NCI-H2081 treated with DMSO at 0.1 percent for 48 hours (cell line): ENCODE data around the gene BET1.

Source experiments
- DNase-seq: peaks from one replicate; lab custom pipeline; 2025; lab: John Stamatoyannopoulos, UW

The BET1 gene

DNA sequence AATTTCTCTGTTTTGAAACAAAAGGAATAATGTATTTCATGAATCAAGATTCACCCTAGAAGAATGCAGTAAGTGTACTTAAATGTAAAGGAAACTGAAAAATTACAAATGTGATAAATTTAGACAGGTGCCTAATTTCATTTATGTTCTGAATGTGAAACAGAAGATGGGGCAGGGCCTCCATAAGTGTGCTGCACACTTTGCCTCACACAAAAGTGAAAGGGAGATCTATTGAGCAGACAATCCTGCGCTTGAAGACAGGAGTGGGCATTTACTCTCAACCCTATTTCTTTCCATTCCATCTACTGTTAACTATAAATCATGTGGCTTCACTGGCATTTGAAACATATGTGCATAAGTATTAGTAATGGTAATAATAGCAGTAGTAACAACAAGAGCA lies 46.4 kb downstream of the BET1 start:
- DNase-seq, result no peak

DNA sequence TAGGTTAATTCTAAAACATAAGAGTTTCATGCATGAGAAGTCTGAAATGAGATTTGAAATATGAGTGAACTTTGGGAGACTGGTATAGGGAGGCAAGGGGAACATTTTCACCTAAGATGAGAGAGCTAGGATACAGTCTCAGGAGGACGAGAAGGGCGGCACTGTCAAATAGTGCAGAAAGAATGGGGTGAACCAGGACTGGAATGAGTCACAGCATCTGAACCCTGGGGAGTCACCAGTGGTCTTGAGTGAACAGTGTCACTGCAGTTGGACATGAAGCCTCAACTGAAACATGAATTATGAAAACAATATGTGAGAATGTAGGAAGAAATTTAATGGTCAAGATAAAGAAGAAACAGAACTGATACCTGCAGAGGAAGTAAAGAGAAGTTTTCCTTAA lies 48.9 kb downstream of the BET1 start:
- no peak for DNase-seq

DNA sequence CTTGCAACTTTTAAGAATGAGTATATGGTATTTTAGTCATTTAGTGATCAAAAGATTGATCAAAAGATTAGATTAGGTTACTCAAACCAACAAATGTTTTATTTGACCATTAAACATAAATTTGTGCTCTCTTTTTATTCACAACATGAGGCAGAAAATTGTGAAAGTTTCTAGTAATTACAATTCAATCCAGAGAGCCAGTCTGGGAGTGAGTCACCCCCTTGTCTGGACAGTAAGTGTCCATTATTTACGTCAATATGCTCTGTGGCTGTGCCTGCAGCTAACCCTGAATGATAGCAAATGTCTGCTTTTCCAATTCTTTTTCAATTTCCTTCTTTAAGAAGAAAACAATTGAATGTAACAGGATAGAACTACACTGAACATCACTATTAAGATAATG lies 54.7 kb downstream of the BET1 start:
- DNase-seq, result no peak

DNA sequence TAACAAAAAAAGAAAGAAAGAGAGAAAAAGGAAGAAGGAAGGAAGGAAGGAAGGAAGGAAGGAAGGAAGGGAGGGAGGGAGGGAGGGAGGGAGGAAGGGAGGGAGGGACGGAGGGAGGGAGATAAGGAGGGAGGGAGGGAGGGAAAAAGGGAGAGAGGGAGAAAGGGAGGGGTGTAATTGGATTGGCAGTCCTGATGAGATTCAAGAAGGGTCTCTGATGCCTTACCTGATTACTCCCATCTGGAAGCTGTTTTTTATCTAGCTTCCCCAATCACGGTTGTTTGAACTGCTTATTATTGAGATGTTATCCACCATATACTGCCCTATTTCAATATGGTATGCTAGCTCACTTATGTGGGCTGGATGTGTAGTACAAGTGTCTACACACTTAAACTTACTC lies 55.3 kb downstream of the BET1 start:
- no peak for DNase-seq

DNA sequence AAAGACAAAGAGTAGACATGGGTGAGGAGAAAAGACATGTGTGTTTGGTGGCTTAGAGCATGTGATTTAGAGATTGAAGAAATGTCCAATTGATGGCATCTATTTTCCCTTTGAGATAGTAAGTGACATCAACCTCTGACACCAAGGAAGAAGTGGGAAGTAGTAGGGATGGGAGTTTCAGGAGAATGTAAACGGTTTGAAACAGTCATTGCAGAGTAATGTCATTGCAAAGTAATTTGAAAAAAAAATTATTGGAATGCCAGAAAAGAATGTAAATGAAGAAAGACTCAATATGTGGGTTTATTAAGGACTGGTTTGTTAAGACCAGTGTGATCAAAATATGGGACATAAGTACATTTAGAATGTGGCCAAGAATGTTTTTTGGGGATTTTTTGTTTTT lies 56.0 kb downstream of the BET1 start:
- DNase-seq, result no peak

DNA sequence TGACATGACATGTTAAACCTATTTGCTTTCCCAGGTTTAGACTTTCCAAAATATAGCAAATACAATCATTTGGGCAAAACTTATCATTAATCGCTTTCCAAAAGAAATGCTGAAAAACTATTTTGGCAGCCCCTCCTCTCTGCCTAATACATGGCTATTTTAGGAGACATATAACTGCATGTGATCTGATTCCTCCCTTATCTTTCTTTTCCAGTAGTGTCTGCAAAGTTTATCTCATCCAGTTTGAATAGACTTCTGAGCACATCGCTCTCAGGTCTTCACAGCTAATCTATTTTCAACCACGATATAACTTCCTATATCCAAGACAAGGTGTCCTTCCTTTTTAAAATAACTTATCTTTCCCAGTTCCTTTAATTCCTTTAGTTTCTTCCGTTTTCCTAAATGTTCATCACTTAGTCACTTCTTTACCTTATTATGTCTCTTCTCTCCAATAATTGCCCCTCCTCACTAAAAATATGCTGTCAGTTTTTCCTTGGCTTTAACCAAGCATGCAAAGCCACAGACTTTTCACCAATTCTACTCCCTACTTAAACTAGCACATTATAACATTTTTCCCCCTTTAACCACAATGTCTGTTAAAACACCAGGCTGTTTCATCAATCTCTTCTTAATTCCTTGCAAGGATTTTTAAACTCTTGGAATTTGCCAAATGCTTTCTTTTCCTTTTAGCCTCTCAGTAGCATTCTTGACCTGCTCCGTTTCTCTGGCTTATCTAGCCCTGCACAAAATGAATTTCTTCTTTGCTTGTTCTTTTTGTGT lies 58.2 kb downstream of the BET1 start:
- no peak for DNase-seq

DNA sequence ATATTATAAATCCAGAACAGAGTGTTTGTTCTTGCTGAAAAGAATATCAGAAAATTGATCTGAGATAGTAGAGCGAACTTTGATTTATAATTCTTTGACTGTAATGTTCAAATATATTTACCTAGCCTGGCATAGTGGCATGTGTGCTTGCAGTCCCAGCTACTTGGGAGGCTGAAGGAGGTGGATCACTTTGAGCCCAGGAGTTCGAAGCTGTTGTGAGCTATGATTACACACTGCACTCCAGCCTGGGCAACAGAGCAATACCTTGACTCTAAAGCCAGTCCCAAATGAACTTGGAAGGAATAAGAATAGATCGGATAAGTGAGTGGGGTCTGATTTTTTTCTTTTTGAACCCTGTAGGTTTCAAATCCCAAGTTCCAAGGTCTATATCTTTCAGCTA lies 59.1 kb downstream of the BET1 start:
- DNase-seq, result no peak

DNA sequence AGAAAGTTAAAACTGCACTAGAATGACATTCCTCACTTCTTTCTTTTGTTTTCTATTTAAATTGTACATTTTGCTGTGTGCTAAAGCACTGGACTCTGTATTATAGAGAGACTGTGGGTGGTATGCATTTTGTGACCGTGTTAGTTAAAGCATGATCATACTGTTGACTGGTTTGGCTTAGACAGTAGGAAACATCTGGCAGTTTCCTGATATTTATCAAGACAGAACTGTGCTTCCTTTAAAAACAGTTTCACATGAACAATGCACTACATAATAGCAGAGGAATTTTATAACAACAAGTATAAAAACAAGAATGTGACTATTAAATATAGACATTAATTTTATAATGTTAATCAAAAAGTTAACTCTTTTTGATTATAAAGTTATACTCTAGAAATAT lies 59.5 kb downstream of the BET1 start:
- DNase-seq, result no peak

DNA sequence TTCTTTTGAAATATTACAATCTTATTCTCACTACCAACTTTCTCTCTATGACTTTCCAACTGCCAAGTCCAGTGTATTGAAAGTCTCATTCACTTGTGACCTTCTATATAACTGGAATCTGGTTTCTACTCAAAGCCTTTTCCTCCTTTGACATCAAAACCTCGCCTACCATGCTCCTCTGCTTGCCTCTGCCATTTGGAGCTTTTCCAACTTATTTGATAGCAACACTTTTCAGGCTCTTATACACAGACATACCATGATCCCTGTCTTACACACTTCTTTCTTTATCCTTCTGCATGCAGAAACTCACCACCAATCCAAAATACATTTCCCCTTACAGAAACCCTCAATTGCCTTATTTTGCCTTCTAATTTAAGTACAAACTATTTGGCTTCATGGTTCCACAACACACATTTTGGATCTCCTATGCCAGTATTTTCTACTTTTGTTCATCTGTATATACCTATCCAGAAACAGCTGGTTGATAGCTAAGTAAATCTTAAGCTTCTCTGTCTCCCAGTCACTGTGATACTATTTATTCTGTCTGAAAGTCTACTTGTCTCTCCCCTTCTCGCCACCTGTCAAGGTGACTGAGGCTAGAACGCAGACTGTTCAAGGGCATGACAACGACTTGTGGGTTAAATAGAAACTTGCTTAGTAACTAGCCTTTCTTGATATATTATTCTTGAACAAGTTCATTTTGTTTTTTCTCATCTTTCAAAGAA lies 60.2 kb downstream of the BET1 start:
- no peak for DNase-seq
